ENCODE data around the gene ANKRD55.
"Not testable (repeated sequence)": the region's sequence is repeated elsewhere in the genome, so short reads cannot be mapped to it uniquely, and the experiment has no call there.

The ANKRD55 gene

GRCh38 chr5:56142614-56143372 lies 90.3 kb downstream of the ANKRD55 start:
- FAIRE-seq, result no peak

GRCh38 chr5:56142233-56142613 lies 90.9 kb downstream of the ANKRD55 start:
- FAIRE-seq, result no peak

- FAIRE-seq, result no peak
These were observed 93.1 kb downstream of the ANKRD55 start for GRCh38 chr5:56140073-56140472.

- no peak for FAIRE-seq
These were observed 102.5 kb downstream of the ANKRD55 start for GRCh38 chr5:56130664-56131063.

- FAIRE-seq, result no peak
These were observed 103.8 kb downstream of the ANKRD55 start for GRCh38 chr5:56129288-56129687.

- no peak for FAIRE-seq
These were observed 105.0 kb downstream of the ANKRD55 start for GRCh38 chr5:56128113-56128512.

- FAIRE-seq, result no peak
These were observed 106.5 kb downstream of the ANKRD55 start for GRCh38 chr5:56126487-56127179.

- no peak for FAIRE-seq
These were observed 109.4 kb downstream of the ANKRD55 start for GRCh38 chr5:56123531-56124243.

GRCh38 chr5:56122360-56122985 lies 110.7 kb downstream of the ANKRD55 start:
- not testable (repeated sequence) for FAIRE-seq

GRCh38 chr5:56119050-56119449 lies 114.1 kb downstream of the ANKRD55 start:
- FAIRE-seq, result no peak

GRCh38 chr5:56116599-56117141 lies 116.5 kb downstream of the ANKRD55 start:
- FAIRE-seq, result no peak

GRCh38 chr5:56115589-56115988 lies 117.5 kb downstream of the ANKRD55 start:
- FAIRE-seq, result no peak

- FAIRE-seq, result no peak
These were observed 120.5 kb downstream of the ANKRD55 start for GRCh38 chr5:56112526-56113121.

- no peak for FAIRE-seq
These were observed 121.7 kb downstream of the ANKRD55 start for GRCh38 chr5:56111404-56111781.

GRCh38 chr5:56110646-56111403 lies 122.3 kb downstream of the ANKRD55 start:
- FAIRE-seq, result no peak

- no peak for FAIRE-seq
These were observed 124.9 kb downstream of the ANKRD55 start for GRCh38 chr5:56108246-56108645.

- no peak for FAIRE-seq
These were observed 126.3 kb downstream of the ANKRD55 start for GRCh38 chr5:56106837-56107236.

GRCh38 chr5:56105511-56106291 lies 127.4 kb downstream of the ANKRD55 start:
- no peak for FAIRE-seq

GRCh38 chr5:56102889-56103288 lies 130.2 kb downstream of the ANKRD55 start:
- no peak for FAIRE-seq

- FAIRE-seq, result not testable (repeated sequence)
These were observed 130.9 kb downstream of the ANKRD55 start for GRCh38 chr5:56102207-56102606.

- no peak for FAIRE-seq
These were observed 131.9 kb downstream of the ANKRD55 start for GRCh38 chr5:56101180-56101579.
